Measurements from ENCODE around the gene CCDC51. TPM values are rescaled to one million over a fixed set of nuclear protein-coding genes. Genes with fewer than 3 reads are reported as not detected.

Gene CCDC51
- total RNA-seq, 1 experiment from 2014 or later: 59.5 TPM

DNA sequence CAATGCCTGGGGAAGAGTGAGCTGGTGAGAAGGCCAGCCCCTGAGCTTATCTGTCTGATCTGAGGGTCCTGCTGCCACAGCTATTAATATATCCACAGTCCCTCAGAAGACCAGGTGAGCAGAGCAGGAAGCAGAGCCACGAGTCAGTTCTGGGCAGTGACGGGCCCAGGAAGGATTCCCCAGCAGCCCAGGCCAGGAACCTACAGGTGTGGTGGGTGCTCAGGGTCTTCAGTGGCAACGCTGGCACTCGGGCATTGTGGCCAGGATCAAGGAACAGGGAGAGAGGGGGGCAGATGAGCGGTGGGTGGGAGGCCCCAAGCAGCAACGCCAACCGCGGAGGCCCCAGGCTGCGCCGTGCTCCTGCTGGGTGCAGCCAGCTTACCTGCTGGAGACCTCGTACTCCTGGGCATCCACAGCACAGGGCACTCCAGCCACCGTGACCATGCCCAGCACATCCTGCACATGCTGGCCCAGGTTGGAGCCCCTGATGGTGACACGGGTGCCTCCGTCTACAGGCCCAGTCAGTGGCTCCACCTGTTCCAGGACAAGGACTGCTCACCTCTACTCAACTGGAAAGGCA is 22.3 kb downstream of the CCDC51 start:
- TF ChIP-seq, protein P1, sequence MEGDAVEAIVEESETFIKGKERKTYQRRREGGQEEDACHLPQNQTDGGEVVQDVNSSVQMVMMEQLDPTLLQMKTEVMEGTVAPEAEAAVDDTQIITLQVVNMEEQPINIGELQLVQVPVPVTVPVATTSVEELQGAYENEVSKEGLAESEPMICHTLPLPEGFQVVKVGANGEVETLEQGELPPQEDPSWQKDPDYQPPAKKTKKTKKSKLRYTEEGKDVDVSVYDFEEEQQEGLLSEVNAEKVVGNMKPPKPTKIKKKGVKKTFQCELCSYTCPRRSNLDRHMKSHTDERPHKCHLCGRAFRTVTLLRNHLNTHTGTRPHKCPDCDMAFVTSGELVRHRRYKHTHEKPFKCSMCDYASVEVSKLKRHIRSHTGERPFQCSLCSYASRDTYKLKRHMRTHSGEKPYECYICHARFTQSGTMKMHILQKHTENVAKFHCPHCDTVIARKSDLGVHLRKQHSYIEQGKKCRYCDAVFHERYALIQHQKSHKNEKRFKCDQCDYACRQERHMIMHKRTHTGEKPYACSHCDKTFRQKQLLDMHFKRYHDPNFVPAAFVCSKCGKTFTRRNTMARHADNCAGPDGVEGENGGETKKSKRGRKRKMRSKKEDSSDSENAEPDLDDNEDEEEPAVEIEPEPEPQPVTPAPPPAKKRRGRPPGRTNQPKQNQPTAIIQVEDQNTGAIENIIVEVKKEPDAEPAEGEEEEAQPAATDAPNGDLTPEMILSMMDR (IDR thresholded peaks at IDR 0.05; ENCODE audit: insufficient read depth in 1 of 2, low read depth in 1 of 2, low read length in 1 of 2, severe bottlenecking in 1 of 2, unreplicated experiment in 1 of 2): no peak
- H3K36me3 ChIP-seq (ENCODE audit: control insufficient read depth, insufficient read depth, low read length): peaks cover 21% of the 10 kb centered on the region
- H3K36me3 Mint-ChIP-seq (ENCODE audit: insufficient read depth, unreplicated experiment): peaks cover 83% of the 10 kb centered on the region
- H3K9me3 ChIP-seq: no peaks in the 10 kb centered on the region
- no peaks in the 10 kb centered on the region for H3K4me1 ChIP-seq
- no peak overlapping the region for H3K4me3 ChIP-seq (ENCODE audit: low read depth, low read length)
- no peak overlapping the region for H3K4me3 Mint-ChIP-seq (ENCODE audit: unreplicated experiment)
- no peaks in the 10 kb centered on the region for H3K27me3 Mint-ChIP-seq (ENCODE audit: insufficient read depth, unreplicated experiment)
- H3K4me1 Mint-ChIP-seq (ENCODE audit: low read depth, unreplicated experiment): peaks cover 5% of the 10 kb centered on the region
- no peak for DNase-seq
- no TSS peak for BruUV-seq (replicated peaks)
- no peak overlapping the region for H3K27ac Mint-ChIP-seq (ENCODE audit: unreplicated experiment)
- ChIA-PET POLR2A (no interaction called here), CTCF (interaction anchor here (6.1 kb wide), 1 partner anchor 18 kb away, joined by 40 read pairs; no protein-coding TSS in a partner anchor)
- H3K9me3 Mint-ChIP-seq (ENCODE audit: unreplicated experiment): no peaks in the 10 kb centered on the region
- H3K27me3 ChIP-seq (replicated peaks; ENCODE audit: control insufficient read depth, insufficient read depth, low read length): no peaks in the 10 kb centered on the region
- intact Hi-C loops (cut with micrococcal nuclease; ENCODE audit: unreplicated experiment): no loop called here

DNA sequence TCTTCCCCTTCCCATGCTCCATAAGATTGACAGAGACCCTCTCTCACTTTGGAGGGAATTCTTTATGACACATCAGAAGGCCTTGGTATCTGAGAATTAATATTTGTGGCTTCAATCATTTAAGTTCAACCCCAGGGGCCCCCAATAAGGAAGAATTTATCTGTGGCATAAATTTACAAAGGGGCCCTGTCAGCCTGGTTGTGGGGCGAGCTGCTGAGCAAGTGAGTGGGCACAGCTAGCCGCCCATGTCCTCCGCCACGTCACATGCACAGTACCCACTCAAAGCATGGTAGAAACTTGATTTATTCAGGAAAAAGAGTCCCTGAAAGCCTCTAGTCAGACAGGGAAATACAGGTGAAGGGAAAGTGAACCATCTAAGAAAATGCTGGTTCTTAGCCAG is 23.4 kb downstream of the CCDC51 start:
- no peak for DNase-seq
- TF ChIP-seq, protein P1 (IDR thresholded peaks at IDR 0.05; ENCODE audit: insufficient read depth in 1 of 2, low read depth in 1 of 2, low read length in 1 of 2, severe bottlenecking in 1 of 2, unreplicated experiment in 1 of 2): no peak
- H3K4me3 Mint-ChIP-seq (ENCODE audit: unreplicated experiment): no peak overlapping the region
- CTCF ChIA-PET: interaction anchor here (0.7 to 6.1 kb wide), 4 partner anchors 15 to 141 kb away, joined by 3 to 40 read pairs (median 4); partner anchors contain the start of genes CCDC51 and TMA7
- POLR2A ChIA-PET: no interaction called here
- intact Hi-C loops (cut with micrococcal nuclease; ENCODE audit: unreplicated experiment): no loop called here
- peaks cover 94% of the 10 kb centered on the region for H3K36me3 Mint-ChIP-seq (ENCODE audit: insufficient read depth, unreplicated experiment)
- Histone ChIP-seq H3K27me3 (replicated peaks; ENCODE audit: control insufficient read depth, insufficient read depth, low read length) (no peaks in the 10 kb centered on the region), H3K4me3 (ENCODE audit: low read depth, low read length) (no peak overlapping the region), H3K9me3 (no peaks in the 10 kb centered on the region), H3K36me3 (ENCODE audit: control insufficient read depth, insufficient read depth, low read length) (peaks cover 16% of the 10 kb centered on the region), H3K4me1 (no peaks in the 10 kb centered on the region)
- H3K4me1 Mint-ChIP-seq (ENCODE audit: low read depth, unreplicated experiment): peaks cover 5% of the 10 kb centered on the region
- no peaks in the 10 kb centered on the region for H3K27me3 Mint-ChIP-seq (ENCODE audit: insufficient read depth, unreplicated experiment)
- BruUV-seq (replicated peaks): no TSS peak
- H3K27ac Mint-ChIP-seq (ENCODE audit: unreplicated experiment): no peak overlapping the region
- H3K9me3 Mint-ChIP-seq (ENCODE audit: unreplicated experiment): no peaks in the 10 kb centered on the region

DNA sequence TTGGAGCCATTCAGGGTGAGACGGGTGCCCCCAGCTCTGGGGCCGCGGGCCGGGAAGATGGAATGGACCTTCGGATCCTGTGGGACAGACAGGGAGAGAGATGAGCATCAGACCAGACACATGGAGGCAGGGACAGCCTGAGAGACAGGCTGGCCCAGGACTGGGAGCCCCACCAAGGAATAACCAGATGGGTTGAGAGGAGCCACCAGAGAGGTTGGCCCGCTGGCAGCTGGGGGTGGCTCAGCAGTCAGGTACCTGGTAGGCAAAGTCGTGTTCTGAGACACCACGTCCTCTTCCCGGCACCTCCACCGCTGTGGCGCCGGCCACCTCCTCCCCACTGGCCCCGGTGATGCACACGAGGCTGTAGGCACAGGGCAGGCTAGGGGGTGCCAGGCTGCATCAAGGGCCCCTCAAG is 23.8 kb downstream of the CCDC51 start:
- Histone ChIP-seq H3K27me3 (replicated peaks; ENCODE audit: control insufficient read depth, insufficient read depth, low read length) (no peaks in the 10 kb centered on the region), H3K4me3 (ENCODE audit: low read depth, low read length) (no peak overlapping the region), H3K36me3 (ENCODE audit: control insufficient read depth, insufficient read depth, low read length) (peaks cover 17% of the 10 kb centered on the region), H3K4me1 (no peaks in the 10 kb centered on the region), H3K9me3 (no peaks in the 10 kb centered on the region)
- Mint-ChIP-seq H3K36me3 (ENCODE audit: insufficient read depth, unreplicated experiment) (peaks cover 99% of the 10 kb centered on the region), H3K4me3 (ENCODE audit: unreplicated experiment) (no peak overlapping the region), H3K27ac (ENCODE audit: unreplicated experiment) (peak overlapping the region; percentile 39), H3K27me3 (ENCODE audit: insufficient read depth, unreplicated experiment) (no peaks in the 10 kb centered on the region), H3K4me1 (ENCODE audit: low read depth, unreplicated experiment) (peaks cover 5% of the 10 kb centered on the region), H3K9me3 (ENCODE audit: unreplicated experiment) (no peaks in the 10 kb centered on the region)
- intact Hi-C loops (cut with micrococcal nuclease; ENCODE audit: unreplicated experiment): no loop called here
- POLR2A ChIA-PET: no interaction called here
- TF ChIP-seq, protein P1 (IDR thresholded peaks at IDR 0.05; ENCODE audit: insufficient read depth in 1 of 2, low read depth in 1 of 2, low read length in 1 of 2, severe bottlenecking in 1 of 2, unreplicated experiment in 1 of 2): no peak
- BruUV-seq (replicated peaks): no TSS peak
- no peak for DNase-seq
- CTCF ChIA-PET: interaction anchor here (0.6 to 6.1 kb wide), 4 partner anchors 20 to 185 kb away, joined by 3 to 40 read pairs (median 4); partner anchors contain the start of genes CCDC51 and TMA7
